Type B pancreatic cell (in vitro differentiated cells): ENCODE data around the gene ENDOU. TPM values are rescaled to one million over a fixed set of nuclear protein-coding genes. Genes with fewer than 3 reads are reported as not detected.

Experiments
- DNase-seq: peaks from one replicate; pipeline ENCODE4 v3.0.0; 2021; ENCODE audit warnings: mixed read lengths; ENCODE audit not compliant: unreplicated experiment; ENCODE audit errors: extremely low spot score
- H3K27ac Mint-ChIP-seq: 2 replicates; pipeline ENCODE4 v1.8.0; 2021; ENCODE audit warnings: mild to moderate bottlenecking, mixed read lengths
- H3K27me3 Mint-ChIP-seq: 2 replicates; pipeline ENCODE4 v1.8.0; 2021; ENCODE audit warnings: mixed read lengths
- H3K36me3 Mint-ChIP-seq: 2 replicates; pipeline ENCODE4 v1.8.0; 2021; ENCODE audit warnings: mixed read lengths
- H3K4me1 Mint-ChIP-seq: one replicate; pipeline ENCODE4 v1.8.0; 2021; ENCODE audit warnings: mixed read lengths; ENCODE audit not compliant: unreplicated experiment
- H3K4me3 Mint-ChIP-seq: 2 replicates; pipeline ENCODE4 v1.8.0; 2021; ENCODE audit warnings: mild to moderate bottlenecking, mixed read lengths
- H3K9me3 Mint-ChIP-seq: 2 replicates; pipeline ENCODE4 v1.8.0; 2021; ENCODE audit warnings: mixed read lengths
- CTCF ChIP-seq: fragments of 200-600 bp; sonication (generic); conservative IDR thresholded peaks from 2 replicates; pipeline ENCODE4 v1.5.0; 2021; ENCODE audit warnings: antibody characterized with exemption, mild to moderate bottlenecking
- total RNA-seq: library from RNA; stranded (reverse); gene quantifications from 2 replicates; pipeline ENCODE4 v1.2.1, GENCODE V29; 2021; ENCODE audit warnings: low replicate concordance

The ENDOU gene
- total RNA-seq, 1 donor from 2014 or later, result 3.7 TPM

DNA sequence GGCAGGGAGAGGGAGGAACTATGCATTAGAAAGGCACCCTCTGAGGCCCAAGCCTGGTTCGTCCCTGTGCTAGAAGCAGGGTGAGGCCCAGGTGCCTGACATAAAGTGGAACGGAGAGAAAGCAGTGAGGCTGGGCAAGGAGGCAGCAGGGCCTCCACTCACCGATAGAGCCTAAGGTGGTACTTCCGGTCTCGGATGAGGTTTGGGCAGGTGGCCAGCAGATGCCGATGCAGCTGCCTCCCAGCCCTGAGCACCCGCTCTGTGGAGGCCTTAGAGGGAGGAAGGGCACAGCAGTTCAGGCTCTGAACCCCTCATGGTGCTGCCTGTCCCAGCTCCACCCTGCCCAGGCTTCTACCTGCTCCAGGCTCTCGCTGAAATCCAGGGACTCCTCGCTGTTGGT lies 26.3 kb upstream of the ENDOU start:
- peaks cover 36% of the 10 kb centered on the region for H3K4me1 Mint-ChIP-seq
- no peak overlapping the region for H3K4me3 Mint-ChIP-seq
- no peak overlapping the region for H3K27ac Mint-ChIP-seq
- H3K27me3 Mint-ChIP-seq, result no peaks in the 10 kb centered on the region
- H3K36me3 Mint-ChIP-seq, result no peaks in the 10 kb centered on the region
- DNase-seq, result no peak
- TF ChIP-seq CTCF, result no peak
- H3K9me3 Mint-ChIP-seq, result no peaks in the 10 kb centered on the region

GRCh38 chr12:47750916-47751470 lies 25.7 kb upstream of the ENDOU start:
- no peak overlapping the region for H3K27ac Mint-ChIP-seq
- no peak overlapping the region for H3K4me3 Mint-ChIP-seq
- H3K9me3 Mint-ChIP-seq, result no peaks in the 10 kb centered on the region
- H3K36me3 Mint-ChIP-seq, result no peaks in the 10 kb centered on the region
- no peak for TF ChIP-seq CTCF
- no peak for DNase-seq
- H3K4me1 Mint-ChIP-seq, result peaks cover 34% of the 10 kb centered on the region
- H3K27me3 Mint-ChIP-seq, result no peaks in the 10 kb centered on the region

- no peak for TF ChIP-seq CTCF
- no peak overlapping the region for H3K27ac Mint-ChIP-seq
- peaks cover 36% of the 10 kb centered on the region for H3K4me1 Mint-ChIP-seq
- DNase-seq, result no peak
- H3K27me3 Mint-ChIP-seq, result no peaks in the 10 kb centered on the region
- no peak overlapping the region for H3K4me3 Mint-ChIP-seq
- no peaks in the 10 kb centered on the region for H3K9me3 Mint-ChIP-seq
- no peaks in the 10 kb centered on the region for H3K36me3 Mint-ChIP-seq
These were observed 25.0 kb upstream of the ENDOU start for GRCh38 chr12:47750229-47750798.

DNA sequence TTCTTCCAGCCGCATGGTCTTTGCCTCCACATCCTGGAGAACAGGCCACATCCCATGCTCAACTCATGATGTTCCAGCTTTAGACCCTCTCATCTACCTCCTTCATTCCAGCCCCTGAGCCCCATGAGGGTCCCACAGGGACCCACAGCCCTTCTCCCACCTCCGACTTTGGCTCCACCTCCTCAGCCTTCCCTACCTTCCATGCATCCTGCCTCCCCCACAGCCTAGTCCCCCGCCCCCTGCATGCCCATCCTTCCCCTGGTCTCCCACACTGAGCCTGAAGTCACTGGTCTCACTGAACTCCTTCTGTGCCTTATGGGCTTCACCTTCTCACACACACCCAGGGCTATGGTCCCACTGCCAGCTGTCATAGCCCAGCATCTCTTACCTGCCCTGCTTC lies 23.6 kb upstream of the ENDOU start:
- no peaks in the 10 kb centered on the region for H3K9me3 Mint-ChIP-seq
- no peaks in the 10 kb centered on the region for H3K36me3 Mint-ChIP-seq
- no peaks in the 10 kb centered on the region for H3K27me3 Mint-ChIP-seq
- TF ChIP-seq CTCF, result no peak
- no peak overlapping the region for H3K4me3 Mint-ChIP-seq
- H3K27ac Mint-ChIP-seq, result no peak overlapping the region
- no peak for DNase-seq
- peaks cover 33% of the 10 kb centered on the region for H3K4me1 Mint-ChIP-seq

DNA sequence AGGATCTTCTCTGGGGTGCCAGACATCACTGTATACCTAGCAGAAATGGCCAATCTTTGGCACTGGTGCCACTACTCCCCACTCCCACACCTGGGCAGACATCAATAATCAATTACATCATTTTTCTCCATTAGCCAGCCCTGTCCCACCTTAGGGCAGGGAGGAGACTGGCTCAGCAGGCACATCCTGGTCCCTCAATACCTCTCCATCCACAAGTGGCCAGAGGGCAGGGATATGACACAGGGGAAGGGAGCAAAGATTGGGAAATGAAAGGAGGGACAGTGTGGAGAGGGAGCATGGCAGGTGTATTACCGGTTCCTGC lies 23.2 kb upstream of the ENDOU start:
- peaks cover 29% of the 10 kb centered on the region for H3K4me1 Mint-ChIP-seq
- no peaks in the 10 kb centered on the region for H3K27me3 Mint-ChIP-seq
- H3K9me3 Mint-ChIP-seq, result no peaks in the 10 kb centered on the region
- H3K4me3 Mint-ChIP-seq, result no peak overlapping the region
- no peaks in the 10 kb centered on the region for H3K36me3 Mint-ChIP-seq
- DNase-seq, result no peak
- H3K27ac Mint-ChIP-seq, result no peak overlapping the region
- no peak for TF ChIP-seq CTCF
